ENCODE results near the gene GLOD5. TPM values are rescaled to one million over a fixed set of nuclear protein-coding genes. Genes with fewer than 3 reads are reported as not detected.

The GLOD5 gene
- total RNA-seq, 1 experiment from 2014 or later, result not detected

DNA sequence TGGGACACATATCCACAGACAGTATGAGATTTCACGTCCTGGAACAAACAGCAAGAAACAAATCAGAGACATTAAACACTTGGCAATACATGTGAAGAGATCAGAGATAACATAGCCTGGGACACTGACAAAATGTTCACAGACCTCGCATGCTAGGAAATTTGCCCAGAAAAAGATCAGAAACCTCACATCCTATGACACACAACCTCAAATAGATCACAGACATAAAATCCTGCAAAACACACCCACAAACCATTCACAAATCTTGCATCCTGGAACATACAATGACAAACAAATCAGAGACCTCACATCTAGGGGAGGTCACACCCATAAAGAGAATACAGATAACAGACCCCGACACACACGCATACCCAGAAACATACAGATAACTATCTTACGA, 47.0 kb upstream of the GLOD5 start:
- Histone ChIP-seq H4K91ac (ENCODE audit: insufficient read length, low read depth, low read length) (no peak overlapping the region), H3K9ac (ENCODE audit: extremely low read depth, insufficient read length, low read length) (no peak overlapping the region), H2AFZ (ENCODE audit: low read length) (no peak overlapping the region), H3K23ac (ENCODE audit: insufficient read length, low read depth, low read length) (no peak overlapping the region), H3K23me2 (ENCODE audit: insufficient read length, low read depth, low read length, poor library complexity, severe bottlenecking) (no peaks in the 10 kb centered on the region), H3K4me2 (ENCODE audit: insufficient read depth, insufficient read length, low read length) (no peak overlapping the region), H3T11ph (ENCODE audit: low read length) (no peak overlapping the region), H2BK12ac (ENCODE audit: insufficient read length, low read depth, low read length) (no peak overlapping the region), H3K14ac (ENCODE audit: insufficient read depth, low read length) (no peak overlapping the region), H3K4me1 (ENCODE audit: insufficient read depth, low read length) (no peaks in the 10 kb centered on the region), H4K5ac (ENCODE audit: insufficient read length, low read depth, low read length) (no peak overlapping the region), H2BK5ac (ENCODE audit: insufficient read length, low read length) (no peak overlapping the region), H2BK120ac (ENCODE audit: low read depth, low read length, poor library complexity, severe bottlenecking) (no peak overlapping the region), H3K4ac (ENCODE audit: low read depth, low read length) (no peak overlapping the region), H3K18ac (ENCODE audit: insufficient read length, low read depth, low read length) (no peak overlapping the region), H2AK5ac (ENCODE audit: insufficient read length, low read length) (no peak overlapping the region), H2BK15ac (ENCODE audit: low read depth, low read length) (no peak overlapping the region), H3K9me3 (ENCODE audit: control insufficient read depth, low read depth, low read length) (peaks cover 50% of the 10 kb centered on the region), H3K79me2 (ENCODE audit: insufficient read depth, low read length) (no peaks in the 10 kb centered on the region), H3K79me1 (ENCODE audit: insufficient read depth, low read depth, low read length, poor library complexity, severe bottlenecking) (no peaks in the 10 kb centered on the region), H4K20me1 (ENCODE audit: control insufficient read depth, insufficient read depth, insufficient read length) (no peaks in the 10 kb centered on the region), H4K8ac (replicated peaks; ENCODE audit: insufficient read length, low read depth, low read length) (no peak overlapping the region), H3K56ac (ENCODE audit: insufficient read length, low read depth, low read length) (no peak overlapping the region), H3K27me3 (ENCODE audit: insufficient read depth, low read length) (no peaks in the 10 kb centered on the region; the same call in 1 of the 2 replicates), H3K27ac (ENCODE audit: insufficient read length, low read depth, low read length) (no peak overlapping the region), H2BK20ac (ENCODE audit: low read depth, low read length, poor library complexity, severe bottlenecking) (no peak overlapping the region)
- TF ChIP-seq, protein P1, sequence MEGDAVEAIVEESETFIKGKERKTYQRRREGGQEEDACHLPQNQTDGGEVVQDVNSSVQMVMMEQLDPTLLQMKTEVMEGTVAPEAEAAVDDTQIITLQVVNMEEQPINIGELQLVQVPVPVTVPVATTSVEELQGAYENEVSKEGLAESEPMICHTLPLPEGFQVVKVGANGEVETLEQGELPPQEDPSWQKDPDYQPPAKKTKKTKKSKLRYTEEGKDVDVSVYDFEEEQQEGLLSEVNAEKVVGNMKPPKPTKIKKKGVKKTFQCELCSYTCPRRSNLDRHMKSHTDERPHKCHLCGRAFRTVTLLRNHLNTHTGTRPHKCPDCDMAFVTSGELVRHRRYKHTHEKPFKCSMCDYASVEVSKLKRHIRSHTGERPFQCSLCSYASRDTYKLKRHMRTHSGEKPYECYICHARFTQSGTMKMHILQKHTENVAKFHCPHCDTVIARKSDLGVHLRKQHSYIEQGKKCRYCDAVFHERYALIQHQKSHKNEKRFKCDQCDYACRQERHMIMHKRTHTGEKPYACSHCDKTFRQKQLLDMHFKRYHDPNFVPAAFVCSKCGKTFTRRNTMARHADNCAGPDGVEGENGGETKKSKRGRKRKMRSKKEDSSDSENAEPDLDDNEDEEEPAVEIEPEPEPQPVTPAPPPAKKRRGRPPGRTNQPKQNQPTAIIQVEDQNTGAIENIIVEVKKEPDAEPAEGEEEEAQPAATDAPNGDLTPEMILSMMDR (conservative IDR thresholded peaks at IDR 0.05), result no peak
- no peak for DNase-seq
- H3K9me3 Mint-ChIP-seq, result peaks cover 78 to 79% of the 10 kb centered on the region in 2 experiments
- H3K4me1 Mint-ChIP-seq, result no peaks in the 10 kb centered on the region
- no peak overlapping the region for H3K27ac Mint-ChIP-seq
- H3K4me3 Mint-ChIP-seq, result no peak overlapping the region
- H3K36me3 Mint-ChIP-seq (ENCODE audit: insufficient read depth in 1 of 3, low read depth in 3 of 3), result peaks cover 0 to 4% (median 2%) of the 10 kb centered on the region in 3 experiments; a peak in 4 of 7 replicates
- H3K27me3 Mint-ChIP-seq (ENCODE audit: low read depth), result peaks cover 51% of the 10 kb centered on the region
- WGBS (ENCODE audit: extremely low coverage, insufficient read length, low lambda C conversion rate), result no CpG with 5 or more reads among the region's 5 CpGs

Data from H9 (cell line).